ENCODE results near the gene SLC8A1.

Gene SLC8A1

GRCh38 chr2:40230186-40230585 lies 221.7 kb downstream of the SLC8A1 start:
- no peak for DNase-seq (ENCODE audit: low read depth)

- DNase-seq (ENCODE audit: low read depth), result no peak
These were observed 223.6 kb downstream of the SLC8A1 start for GRCh38 chr2:40228310-40228709.

- DNase-seq (ENCODE audit: low read depth), result no peak
These were observed 224.7 kb downstream of the SLC8A1 start for GRCh38 chr2:40227210-40227609.

- no peak for DNase-seq (ENCODE audit: low read depth)
These were observed 225.3 kb downstream of the SLC8A1 start for GRCh38 chr2:40226637-40227036.

- no peak for DNase-seq (ENCODE audit: low read depth)
These were observed 226.2 kb downstream of the SLC8A1 start for GRCh38 chr2:40225670-40226210.

- DNase-seq (ENCODE audit: low read depth), result no peak
These were observed 227.6 kb downstream of the SLC8A1 start for GRCh38 chr2:40224318-40224717.

- DNase-seq (ENCODE audit: low read depth), result no peak
These were observed 231.5 kb downstream of the SLC8A1 start for GRCh38 chr2:40220177-40220925.

GRCh38 chr2:40219141-40219540 lies 232.7 kb downstream of the SLC8A1 start:
- DNase-seq (ENCODE audit: low read depth), result no peak

- no peak for DNase-seq (ENCODE audit: low read depth)
These were observed 233.2 kb downstream of the SLC8A1 start for GRCh38 chr2:40218679-40219078.

GRCh38 chr2:40213619-40214018 lies 238.3 kb downstream of the SLC8A1 start:
- no peak for DNase-seq (ENCODE audit: low read depth)

GRCh38 chr2:40213071-40213470 lies 238.8 kb downstream of the SLC8A1 start:
- no peak for DNase-seq (ENCODE audit: low read depth)

- no peak for DNase-seq (ENCODE audit: low read depth)
These were observed 240.9 kb downstream of the SLC8A1 start for GRCh38 chr2:40210968-40211353.

- no peak for DNase-seq (ENCODE audit: low read depth)
These were observed 241.4 kb downstream of the SLC8A1 start for GRCh38 chr2:40210344-40210967.

GRCh38 chr2:40209761-40210160 lies 242.1 kb downstream of the SLC8A1 start:
- no peak for DNase-seq (ENCODE audit: low read depth)

- no peak for DNase-seq (ENCODE audit: low read depth)
These were observed 243.4 kb downstream of the SLC8A1 start for GRCh38 chr2:40208463-40208862.

GRCh38 chr2:40204268-40204667 lies 247.6 kb downstream of the SLC8A1 start:
- no peak for DNase-seq (ENCODE audit: low read depth)

- DNase-seq (ENCODE audit: low read depth), result no peak
These were observed 249.0 kb downstream of the SLC8A1 start for GRCh38 chr2:40202798-40203400.

GRCh38 chr2:40201425-40201824 lies 250.5 kb downstream of the SLC8A1 start:
- DNase-seq (ENCODE audit: low read depth), result no peak

- no peak for DNase-seq (ENCODE audit: low read depth)
These were observed 251.4 kb downstream of the SLC8A1 start for GRCh38 chr2:40200366-40200915.

GRCh38 chr2:40199771-40200170 lies 252.1 kb downstream of the SLC8A1 start:
- no peak for DNase-seq (ENCODE audit: low read depth)

- no peak for DNase-seq (ENCODE audit: low read depth)
These were observed 254.8 kb downstream of the SLC8A1 start for GRCh38 chr2:40197121-40197520.

GRCh38 chr2:40193670-40194026 lies 258.2 kb downstream of the SLC8A1 start:
- DNase-seq (ENCODE audit: low read depth), result no peak
